Tibial nerve (tissue), 4 donors: ENCODE data around the gene TMEM269.

ENCODE experiments used
- CTCF ChIP-seq, 5 experiments: fragments of 200-600 bp in 3 of 5; fragments of 450-650 bp in 2 of 5; sonication (generic) in 3 of 5; IDR thresholded peaks; one replicate each; pipeline ENCODE4 v1.5.1; 2016 to 2019; ENCODE audit warnings: antibody characterized with exemption in 5 of 5, mild to moderate bottlenecking in 3 of 5, moderate library complexity in 2 of 5
- EP300 ChIP-seq, 2 donors: sonication (generic); formaldehyde crosslinking; IDR thresholded peaks; one replicate each; pipeline ENCODE4 v1.6.1; 2017; ENCODE audit warnings: antibody characterized with exemption in 2 of 2, mild to moderate bottlenecking in 1 of 2
- POLR2A ChIP-seq, 2 donors: fragments of 450-650 bp; IDR thresholded peaks; one replicate each; pipeline ENCODE4 v1.6.1; 2017; ENCODE audit warnings: antibody characterized with exemption in 2 of 2, mild to moderate bottlenecking in 2 of 2, moderate library complexity in 2 of 2

- TF ChIP-seq POLR2A (IDR thresholded peaks at IDR 0.05) (no peak), CTCF (IDR thresholded peaks at IDR 0.05) (no peak), EP300 (IDR thresholded peaks at IDR 0.05) (no peak)
Measured at GRCh38 chr1:42740851-42741580, 43.8 kb upstream of the TMEM269 start.
